Endothelial cell (in vitro differentiated cells): ENCODE measurements around the gene SEC16A. TPM values are rescaled to one million over a fixed set of nuclear protein-coding genes. Genes with fewer than 3 reads are reported as not detected.
A peak's percentile ranks its signal among the peaks of the same experiment; 100 is the strongest.

Experiments
- DNase-seq: peaks from one replicate; pipeline ENCODE4 v3.0.0; 2021; ENCODE audit warnings: low spot score
- H3K27ac Mint-ChIP-seq: one replicate; pipeline ENCODE4 v1.8.0; 2021; ENCODE audit warnings: mixed read lengths, inconsistent platforms; ENCODE audit not compliant: unreplicated experiment
- H3K27me3 Mint-ChIP-seq: one replicate; pipeline ENCODE4 v1.8.0; 2021; ENCODE audit warnings: mild to moderate bottlenecking, moderate library complexity, mixed read lengths, inconsistent platforms; ENCODE audit not compliant: unreplicated experiment
- H3K36me3 Mint-ChIP-seq: one replicate; pipeline ENCODE4 v1.8.0; 2021; ENCODE audit warnings: mild to moderate bottlenecking, low read depth, mixed read lengths, inconsistent platforms; ENCODE audit not compliant: unreplicated experiment
- H3K4me1 Mint-ChIP-seq: one replicate; pipeline ENCODE4 v1.8.0; 2021; ENCODE audit warnings: mild to moderate bottlenecking, mixed read lengths, inconsistent platforms; ENCODE audit not compliant: unreplicated experiment
- H3K4me3 Mint-ChIP-seq: one replicate; pipeline ENCODE4 v1.8.0; 2021; ENCODE audit warnings: mild to moderate bottlenecking, mixed read lengths, inconsistent platforms; ENCODE audit not compliant: unreplicated experiment
- H3K9me3 Mint-ChIP-seq: one replicate; pipeline ENCODE4 v1.8.0; 2021; ENCODE audit warnings: mixed read lengths, inconsistent platforms; ENCODE audit not compliant: unreplicated experiment
- CTCF ChIP-seq: fragments of 200-600 bp; sonication (generic); IDR thresholded peaks from one replicate; pipeline ENCODE4 v1.5.0; 2021; ENCODE audit warnings: antibody characterized with exemption; ENCODE audit not compliant: unreplicated experiment
- total RNA-seq: library from RNA; stranded (reverse); fragmentation: NEBNext Ultra II Directional; extraction: Animal tissue kit (Norgen Biotek cat#: 25700); gene quantifications from one replicate; pipeline ENCODE4 v1.2.1, GENCODE V29; 2021; ENCODE audit not compliant: unreplicated experiment

SEC16A gene
- total RNA-seq, 1 donor from 2014 or later, result 79.5 TPM

GRCh38 chr9:136529516-136530460 lies 46.9 kb upstream of the SEC16A start:
- H3K9me3 Mint-ChIP-seq, result no peaks in the 10 kb centered on the region
- no peak for TF ChIP-seq CTCF
- no peak overlapping the region for H3K4me3 Mint-ChIP-seq
- peaks cover 6% of the 10 kb centered on the region for H3K36me3 Mint-ChIP-seq
- H3K27ac Mint-ChIP-seq, result peak overlapping the region; percentile 95
- peaks cover 34% of the 10 kb centered on the region for H3K4me1 Mint-ChIP-seq
- DNase-seq, result peak; percentile 81
- H3K27me3 Mint-ChIP-seq, result peaks cover 13% of the 10 kb centered on the region

DNA sequence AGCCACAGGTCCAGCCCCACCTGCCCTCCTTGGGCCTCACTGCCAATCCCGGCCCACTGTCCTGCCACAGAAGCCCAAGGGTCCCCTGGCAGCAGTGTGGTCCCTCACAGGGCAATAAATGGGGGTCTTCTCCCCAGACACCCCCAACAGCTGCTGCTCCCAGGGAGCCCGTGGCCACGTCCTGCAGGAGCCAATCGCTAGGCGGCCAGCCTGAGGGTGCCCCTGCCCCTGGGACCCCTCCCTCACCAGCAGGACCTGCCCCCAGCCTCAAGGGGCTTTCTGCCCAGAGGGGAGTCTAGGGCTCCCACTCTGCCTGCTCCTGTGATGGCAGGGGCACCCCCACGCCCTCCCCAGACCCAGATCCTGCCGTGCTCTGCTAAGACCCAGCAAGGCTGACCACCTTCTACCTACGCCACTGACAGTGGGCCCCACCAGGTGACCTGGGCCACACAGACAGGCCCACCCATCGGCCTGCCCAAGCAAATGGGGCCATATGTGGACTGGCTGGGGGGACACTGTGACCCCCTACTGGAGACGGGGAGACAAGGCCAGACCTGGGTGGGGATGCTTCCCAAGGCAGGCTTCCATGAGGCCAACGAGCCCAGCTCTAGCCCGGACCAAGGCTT lies 46.0 kb upstream of the SEC16A start:
- Mint-ChIP-seq H3K36me3 (no peaks in the 10 kb centered on the region), H3K9me3 (no peaks in the 10 kb centered on the region), H3K4me1 (peaks cover 27% of the 10 kb centered on the region), H3K27ac (peak overlapping the region; percentile 90), H3K27me3 (peaks cover 12% of the 10 kb centered on the region), H3K4me3 (no peak overlapping the region)
- DNase-seq, result no peak
- TF ChIP-seq CTCF, result no peak

- no peaks in the 10 kb centered on the region for H3K9me3 Mint-ChIP-seq
- no peak for DNase-seq
- no peaks in the 10 kb centered on the region for H3K36me3 Mint-ChIP-seq
- peak overlapping the region; percentile 82 for H3K27ac Mint-ChIP-seq
- H3K27me3 Mint-ChIP-seq, result peaks cover 12% of the 10 kb centered on the region
- no peak for TF ChIP-seq CTCF
- no peak overlapping the region for H3K4me3 Mint-ChIP-seq
- peaks cover 24% of the 10 kb centered on the region for H3K4me1 Mint-ChIP-seq
These were observed 45.2 kb upstream of the SEC16A start for GRCh38 chr9:136527721-136528710.

DNA sequence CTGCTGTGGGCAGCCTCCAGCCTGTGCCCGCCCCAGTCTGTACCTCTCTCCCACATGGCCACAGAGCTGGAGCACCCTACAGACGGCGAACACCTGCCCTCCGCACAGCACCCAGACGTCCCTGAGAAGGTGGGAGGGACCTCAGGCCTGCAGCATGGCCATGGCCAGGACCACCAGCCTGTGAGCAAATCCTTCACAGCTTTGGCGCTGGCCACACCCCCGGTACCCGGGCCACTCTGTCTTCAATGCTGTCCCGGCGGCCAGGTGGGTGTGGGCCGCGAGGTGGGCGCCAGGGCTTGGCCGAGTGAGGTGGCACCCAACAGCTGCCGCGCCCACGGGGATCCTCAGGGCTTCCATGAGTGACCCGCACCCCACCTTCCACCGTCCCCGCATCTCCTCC lies 44.3 kb upstream of the SEC16A start:
- no peak for TF ChIP-seq CTCF
- H3K4me1 Mint-ChIP-seq, result peaks cover 18% of the 10 kb centered on the region
- DNase-seq, result no peak
- no peak overlapping the region for H3K27ac Mint-ChIP-seq
- H3K27me3 Mint-ChIP-seq, result peaks cover 10% of the 10 kb centered on the region
- peaks cover 2% of the 10 kb centered on the region for H3K36me3 Mint-ChIP-seq
- H3K4me3 Mint-ChIP-seq, result no peak overlapping the region
- no peaks in the 10 kb centered on the region for H3K9me3 Mint-ChIP-seq
